ENCODE measurements around the gene UAP1. TPM values are rescaled to one million over a fixed set of nuclear protein-coding genes. Genes with fewer than 3 reads are reported as not detected.

Gene UAP1
- total RNA-seq: 30.7 TPM
- long read RNA-seq, transcript UAP1-201 (11 exons, 2,377 nt): major isoform, 55 of 85 reads
- long read RNA-seq, partial matches to known transcripts: 1 of 85 reads
- long read RNA-seq, other reads (novel, unspliced or antisense): 27 of 85 reads

GRCh38 chr1:162561616-162562469, at the start of gene UAP1:
Gene UAP1 (plus strand): TSS chr1:162561722. CDS start chr1:162566069, 4,347 bp downstream.
- no peak for DNase-seq
- ATAC-seq: peak; percentile 39
- intact Hi-C loops (cut with micrococcal nuclease): no loop called here

DNA sequence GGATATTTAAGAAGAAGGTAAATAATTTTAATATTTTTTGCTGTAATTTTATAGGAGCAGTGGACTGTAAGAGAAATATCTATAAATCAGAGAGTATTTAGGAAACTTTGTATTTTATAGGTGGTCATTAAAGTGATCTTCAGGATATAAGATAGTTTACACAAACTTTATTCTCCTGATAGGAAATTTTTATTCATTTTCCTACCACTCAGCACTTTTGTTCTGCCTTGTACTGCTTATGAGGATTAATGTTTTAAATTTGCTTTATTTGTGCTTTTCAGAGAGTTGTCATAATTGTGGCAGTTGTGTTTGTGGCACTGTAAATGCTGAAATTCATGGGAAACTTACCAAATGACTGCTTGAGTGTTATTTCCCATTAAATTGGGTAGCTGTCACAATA, 34.2 kb upstream of the UAP1 start:
- ATAC-seq (no peak), DNase-seq (no peak)
- intact Hi-C loops (cut with micrococcal nuclease): no loop called here

DNA sequence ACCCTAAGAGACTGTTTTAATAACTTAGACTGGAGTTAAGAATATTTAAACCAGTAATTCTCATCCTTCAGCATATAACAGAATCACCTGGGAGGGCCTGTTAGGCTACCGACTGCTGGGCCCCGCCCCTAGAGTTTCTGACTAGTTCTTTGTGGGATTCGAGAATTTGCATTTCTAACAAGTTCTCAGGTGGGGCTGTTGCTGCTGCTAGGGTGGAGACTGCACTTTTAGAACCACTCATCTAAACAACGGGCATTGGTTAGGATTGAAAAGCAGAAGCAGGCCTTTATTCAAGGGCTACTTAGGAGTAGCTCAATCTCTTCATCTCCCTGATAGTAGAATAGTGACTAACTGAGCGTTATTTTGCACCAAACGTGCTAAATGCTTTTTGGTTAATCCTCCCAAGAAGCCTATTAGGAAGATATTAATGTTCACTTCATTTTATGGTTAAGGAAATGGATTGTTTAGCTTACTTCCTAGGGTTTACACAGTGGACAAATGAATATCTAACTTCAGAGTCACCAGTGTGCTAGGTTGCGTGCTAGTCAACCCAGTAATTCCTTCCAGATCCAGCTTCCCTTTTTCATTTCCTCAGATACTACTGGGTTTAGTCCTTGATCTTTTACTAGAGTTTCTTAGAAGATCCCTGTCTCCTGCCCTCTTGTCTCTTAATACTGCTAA, 31.1 kb upstream of the UAP1 start:
- ATAC-seq (no peak), DNase-seq (no peak)
- intact Hi-C loops (cut with micrococcal nuclease): no loop called here

GRCh38 chr1:162530988-162531319, 30.6 kb upstream of the UAP1 start:
- no peak for ATAC-seq
- intact Hi-C loops (cut with micrococcal nuclease): no loop called here
- DNase-seq: no peak

GRCh38 chr1:162535501-162535900, 26.0 kb upstream of the UAP1 start:
- no peak for ATAC-seq
- no peak for DNase-seq
- intact Hi-C loops (cut with micrococcal nuclease): no loop called here

DNA sequence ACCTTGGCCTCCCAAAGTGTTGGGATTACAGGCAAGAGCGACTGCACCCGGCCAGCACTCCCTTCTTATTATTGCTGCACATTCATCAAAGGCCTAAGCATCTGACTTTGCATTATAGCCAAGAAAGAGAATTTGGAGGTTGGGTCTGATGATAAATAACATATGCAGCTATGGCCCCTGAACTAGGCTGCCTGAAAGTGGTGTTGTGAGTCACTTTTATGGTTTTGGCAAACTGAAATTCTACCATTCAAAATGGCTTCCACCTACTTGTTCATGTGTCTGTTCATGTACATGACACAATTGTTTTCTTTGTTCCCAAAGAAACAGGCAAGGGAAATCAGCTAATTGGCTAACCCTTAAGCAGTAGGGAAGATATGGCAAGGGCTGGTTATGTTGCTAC, 25.0 kb upstream of the UAP1 start:
- intact Hi-C loops (cut with micrococcal nuclease): no loop called here
- ATAC-seq (no peak), DNase-seq (no peak)

DNA sequence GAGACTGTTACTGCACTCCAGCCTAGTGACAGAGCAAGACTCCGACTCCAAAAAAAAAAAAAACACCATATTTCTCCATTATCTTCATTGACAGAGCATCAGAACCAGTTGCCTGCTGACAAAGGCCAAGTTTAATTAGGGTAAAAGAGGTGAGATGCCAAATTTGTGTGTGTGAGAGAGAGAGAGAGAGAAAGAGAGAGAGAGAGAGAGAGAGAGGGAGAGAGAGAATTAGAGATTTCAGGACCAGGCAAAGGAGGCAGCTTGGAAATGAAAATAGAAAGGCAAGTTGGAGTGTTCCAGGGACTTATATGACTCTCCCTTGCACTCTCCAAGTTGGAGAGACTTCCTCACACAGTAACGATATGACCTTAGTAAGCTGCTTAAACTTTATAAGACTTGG, 24.3 kb upstream of the UAP1 start:
- intact Hi-C loops (cut with micrococcal nuclease): no loop called here
- DNase-seq (no peak), ATAC-seq (no peak)

DNA sequence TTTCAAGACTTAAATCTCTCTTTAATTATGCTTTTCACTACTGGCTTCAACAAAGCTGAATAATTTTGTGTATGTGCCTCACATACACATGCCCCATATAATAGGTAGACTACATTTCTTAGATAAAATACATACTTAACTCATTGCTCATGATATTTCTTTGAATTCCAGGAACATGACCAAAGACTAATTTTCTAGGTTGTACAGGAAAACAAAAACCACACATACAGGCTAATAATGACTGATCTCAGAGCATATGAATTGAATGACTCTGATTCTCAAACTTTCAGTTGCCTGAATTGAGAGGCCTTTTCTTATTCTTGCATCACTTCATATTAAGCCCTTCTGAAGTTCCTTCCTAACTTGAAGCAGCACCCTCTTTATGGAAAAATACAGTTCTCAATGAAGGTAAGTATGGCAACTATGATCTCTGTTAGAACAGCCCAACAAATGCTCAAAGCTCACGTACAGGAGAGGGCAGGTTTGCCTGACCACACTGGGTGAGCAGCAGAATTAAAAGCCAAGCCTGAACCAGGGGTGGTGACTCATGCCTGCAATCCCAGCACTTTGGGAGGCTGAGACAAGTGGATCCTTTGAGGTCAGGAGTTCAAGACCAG, 22.6 kb upstream of the UAP1 start:
- ATAC-seq (no peak), DNase-seq (no peak)
- intact Hi-C loops (cut with micrococcal nuclease): no loop called here

- ATAC-seq (peak; percentile 91), DNase-seq (peak; percentile 43)
- intact Hi-C loops (cut with micrococcal nuclease): no loop called here
Measured at GRCh38 chr1:162541619-162542141, 19.8 kb upstream of the UAP1 start.

- intact Hi-C loops (cut with micrococcal nuclease): no loop called here
- ATAC-seq (no peak), DNase-seq (no peak)
Measured at GRCh38 chr1:162543228-162543627, 18.3 kb upstream of the UAP1 start.

DNA sequence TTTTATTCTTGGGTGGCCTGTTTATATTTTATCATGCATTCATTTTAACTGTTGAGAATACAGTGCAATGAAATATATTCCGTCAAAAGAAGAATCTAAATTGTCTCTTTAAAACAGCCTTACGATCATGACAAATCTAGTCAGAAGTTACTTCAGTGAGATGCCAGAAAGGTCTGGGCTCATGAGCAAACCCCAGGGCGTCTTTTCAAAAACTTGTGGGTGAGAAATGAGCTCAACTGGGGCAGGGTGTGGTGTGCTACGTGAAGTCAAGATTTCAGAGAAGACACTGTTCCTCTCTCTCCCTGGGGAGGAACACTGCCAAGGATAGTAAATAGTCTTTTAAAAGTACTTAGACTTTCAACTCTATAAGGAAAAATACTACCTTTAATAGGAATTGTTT, 13.4 kb upstream of the UAP1 start:
- intact Hi-C loops (cut with micrococcal nuclease): no loop called here
- ATAC-seq: peak; percentile 78
- no peak for DNase-seq

GRCh38 chr1:162549001-162549400, 12.5 kb upstream of the UAP1 start:
- no peak for ATAC-seq
- intact Hi-C loops (cut with micrococcal nuclease): no loop called here
- DNase-seq: no peak

DNA sequence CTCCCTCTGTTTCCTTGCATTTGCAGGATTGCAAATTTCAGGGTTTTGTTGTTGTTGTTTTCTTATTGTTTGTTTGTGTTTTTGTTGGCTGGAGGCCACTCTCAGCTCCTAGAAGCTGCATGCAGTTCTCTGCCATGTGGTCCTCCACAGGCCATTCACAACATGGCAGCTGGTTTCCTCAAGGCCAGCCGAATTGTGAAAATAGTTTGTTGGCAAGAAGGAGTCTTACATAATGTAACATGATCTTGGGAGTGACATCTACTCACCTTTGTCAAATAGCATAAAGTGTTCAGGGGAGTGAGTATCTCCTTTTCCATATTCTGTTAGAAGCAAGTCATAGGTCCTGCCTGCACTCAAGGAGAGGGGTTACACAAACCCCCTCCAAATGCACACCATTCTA, 10.6 kb upstream of the UAP1 start:
- intact Hi-C loops (cut with micrococcal nuclease): no loop called here
- no peak for DNase-seq
- no peak for ATAC-seq

- intact Hi-C loops (cut with micrococcal nuclease): no loop called here
- no peak for DNase-seq
- ATAC-seq: peak; percentile 69
Measured at GRCh38 chr1:162551969-162552683, 9.4 kb upstream of the UAP1 start.

GRCh38 chr1:162552684-162553252, 8.8 kb upstream of the UAP1 start:
- intact Hi-C loops (cut with micrococcal nuclease): no loop called here

GRCh38 chr1:162554258-162554657, 7.3 kb upstream of the UAP1 start:
- DNase-seq (no peak), ATAC-seq (peak; percentile 79)
- intact Hi-C loops (cut with micrococcal nuclease): no loop called here

More at GRCh38 chr1:162552684-162553252, 8.8 kb upstream of the UAP1 start:
- DNase-seq (peak; percentile 39), ATAC-seq (peak; percentile 56)

GRCh38 chr1:162557536-162557935, 4.0 kb upstream of the UAP1 start:
- ATAC-seq (no peak), DNase-seq (no peak)
- intact Hi-C loops (cut with micrococcal nuclease): no loop called here

- ATAC-seq (peak; percentile 29), DNase-seq (no peak)
- intact Hi-C loops (cut with micrococcal nuclease): no loop called here
Measured at GRCh38 chr1:162560303-162561036, 1.1 kb upstream of the UAP1 start.

Data from left ventricle myocardium superior (tissue), 1 donor.